Head of caudate nucleus (tissue), 42 donors: ENCODE data around the gene MED9.
"Not testable (repeated sequence)": the region's sequence is repeated elsewhere in the genome, so short reads cannot be mapped to it uniquely, and the experiment has no call there.

ENCODE experiments used
- DNase-seq, 42 donors: peaks; one replicate each; pipeline versions ENCODE4 v3.0.0 to v3.0.0-alpha.2; 2020 to 2021; ENCODE audit warnings: mixed read lengths in 7 of 42
- intact Hi-C: fragments of 100-400 bp; cut with DNase I; formaldehyde crosslinking; loops from one replicate; pipeline ENCODE4 v1.15.0; 2022

The MED9 gene

GRCh38 chr17:17453088-17453487, 23.7 kb upstream of the MED9 start:
- intact Hi-C loops, result no loop called here

GRCh38 chr17:17454276-17454675, 22.5 kb upstream of the MED9 start:
- intact Hi-C loops, result no loop called here
- DNase-seq, result no peak

More at GRCh38 chr17:17453088-17453487, 23.7 kb upstream of the MED9 start:
- DNase-seq, result peak in 1 of 42 donors; percentile 37

GRCh38 chr17:17454700-17455099, 22.1 kb upstream of the MED9 start:
- intact Hi-C loops, DNase-seq: not testable (repeated sequence)

GRCh38 chr17:17455173-17455572, 21.6 kb upstream of the MED9 start:
- DNase-seq, result peak in 1 of 42 donors; percentile 5

GRCh38 chr17:17456251-17456650, 20.5 kb upstream of the MED9 start:
- DNase-seq, result no peak
- intact Hi-C loops, result no loop called here

More at GRCh38 chr17:17455173-17455572, 21.6 kb upstream of the MED9 start:
- intact Hi-C loops, result no loop called here

GRCh38 chr17:17457680-17458079, 19.1 kb upstream of the MED9 start:
- DNase-seq, result no peak
- intact Hi-C loops, result no loop called here

GRCh38 chr17:17460038-17460437, 16.8 kb upstream of the MED9 start:
- no peak for DNase-seq
- intact Hi-C loops, result no loop called here

- no peak for DNase-seq
- intact Hi-C loops, result no loop called here
Measured at GRCh38 chr17:17462048-17462824, 14.6 kb upstream of the MED9 start.

- DNase-seq, result peak in 13 of 42 donors; percentile 13 to 64 (median 37)
- intact Hi-C loops, result no loop called here
Measured at GRCh38 chr17:17463821-17464220, 13.0 kb upstream of the MED9 start.

GRCh38 chr17:17465878-17466277, 10.9 kb upstream of the MED9 start:
- DNase-seq, intact Hi-C loops: not testable (repeated sequence)

- DNase-seq, result no peak
- intact Hi-C loops, result no loop called here
Measured at GRCh38 chr17:17466511-17466910, 10.3 kb upstream of the MED9 start.

GRCh38 chr17:17467016-17467415, 9.8 kb upstream of the MED9 start:
- DNase-seq, result peak in 2 of 42 donors; percentile 13 to 16
- intact Hi-C loops, result no loop called here

- no peak for DNase-seq
- intact Hi-C loops, result no loop called here
Measured at GRCh38 chr17:17467720-17468119, 9.1 kb upstream of the MED9 start.

- DNase-seq, result peak in 1 of 42 donors; percentile 27
- intact Hi-C loops, result no loop called here
Measured at GRCh38 chr17:17468217-17469010, 8.4 kb upstream of the MED9 start.

- no peak for DNase-seq
- intact Hi-C loops, result no loop called here
Measured at GRCh38 chr17:17469358-17469757, 7.4 kb upstream of the MED9 start.

GRCh38 chr17:17469996-17470395, 6.8 kb upstream of the MED9 start:
- no peak for DNase-seq
- intact Hi-C loops, result no loop called here

- no peak for DNase-seq
- intact Hi-C loops, result no loop called here
Measured at GRCh38 chr17:17472333-17472920, 4.4 kb upstream of the MED9 start.

- DNase-seq, result no peak
- intact Hi-C loops, result no loop called here
Measured at GRCh38 chr17:17474341-17474740, 2.5 kb upstream of the MED9 start.

- no peak for DNase-seq
- intact Hi-C loops, result no loop called here
Measured at GRCh38 chr17:17479209-17479608, 2.4 kb downstream of the MED9 start.

GRCh38 chr17:17480593-17481148, 3.9 kb downstream of the MED9 start:
- intact Hi-C loops, result no loop called here
- DNase-seq, result peak in 1 of 42 donors; percentile 39
